Mesenchymal stem cell (in vitro differentiated cells and primary cell): Measurements from ENCODE around the gene ENPP4.
A peak's percentile ranks its signal among the peaks of the same experiment; 100 is the strongest.

Experiments
- DNase-seq: peaks from one replicate; pipeline ENCODE4 v3.0.0-alpha.2; 2013
- H2AFZ ChIP-seq: one replicate; pipeline ENCODE4 v1.6.1; 2013; ENCODE audit warnings: low read depth, mild to moderate bottlenecking, control low read depth, inconsistent platforms, low read length, moderate library complexity
- H2AK5ac ChIP-seq: 2 replicates; pipeline ENCODE4 v1.6.1; 2013; ENCODE audit warnings: low read length, moderate library complexity, mild to moderate bottlenecking, inconsistent platforms; ENCODE audit not compliant: severe bottlenecking
- H2BK120ac ChIP-seq: one replicate; pipeline ENCODE4 v1.6.1; 2013; ENCODE audit warnings: low read depth, mild to moderate bottlenecking, inconsistent platforms, low read length, moderate library complexity
- H2BK12ac ChIP-seq, 2 experiments: one replicate each; pipeline ENCODE4 v1.6.1; 2013; ENCODE audit warnings: inconsistent platforms in 2 of 2, low read length in 2 of 2, mild to moderate bottlenecking in 2 of 2, moderate library complexity in 2 of 2, control low read depth in 1 of 2
- H2BK15ac ChIP-seq: one replicate; pipeline ENCODE4 v1.6.1; 2013; ENCODE audit warnings: mild to moderate bottlenecking, low read depth, inconsistent platforms; ENCODE audit not compliant: poor library complexity, severe bottlenecking
- H2BK5ac ChIP-seq: 2 replicates; pipeline ENCODE4 v1.6.1; 2013; ENCODE audit warnings: low read depth, mild to moderate bottlenecking, low read length, control low read depth, inconsistent platforms; ENCODE audit not compliant: poor library complexity, severe bottlenecking
- H3K14ac ChIP-seq, 2 experiments: one replicate each; pipeline ENCODE4 v1.6.1; 2013; ENCODE audit warnings: inconsistent platforms in 2 of 2, low read length in 2 of 2, control low read depth in 1 of 2, mild to moderate bottlenecking in 1 of 2, moderate library complexity in 1 of 2
- H3K18ac ChIP-seq, 2 experiments: one replicate each; pipeline ENCODE4 v1.6.1; 2013; ENCODE audit warnings: inconsistent platforms in 2 of 2, low read length in 2 of 2, control low read depth in 1 of 2, low read depth in 1 of 2, mild to moderate bottlenecking in 1 of 2
- H3K23ac ChIP-seq, 2 experiments: one replicate each; pipeline ENCODE4 v1.6.1; 2013; ENCODE audit warnings: inconsistent platforms in 2 of 2, low read length in 2 of 2, mild to moderate bottlenecking in 2 of 2, moderate library complexity in 2 of 2, control low read depth in 1 of 2
- H3K27ac ChIP-seq: 2 replicates; pipeline ENCODE4 v1.5.1; 2013; ENCODE audit warnings: mild to moderate bottlenecking, moderate library complexity, low read length, control low read depth, inconsistent platforms; ENCODE audit not compliant: poor library complexity, severe bottlenecking
- H3K27me3 ChIP-seq, 2 experiments: 2 replicates each; pipeline versions ENCODE4 v1.6.1 to v1.7.0; 2013; ENCODE audit warnings: low read length in 2 of 2, mild to moderate bottlenecking in 2 of 2, moderate library complexity in 2 of 2, control low read depth in 1 of 2, inconsistent platforms in 1 of 2; ENCODE audit not compliant: control insufficient read depth in 1 of 2, insufficient read depth in 1 of 2
- H3K36me3 ChIP-seq, 2 experiments: 2 replicates each; pipeline versions ENCODE4 v1.6.1 to v1.7.0; 2013; ENCODE audit warnings: low read length in 2 of 2, control low read depth in 1 of 2, inconsistent platforms in 1 of 2, low read depth in 1 of 2, mild to moderate bottlenecking in 1 of 2; ENCODE audit not compliant: insufficient read depth in 2 of 2, control insufficient read depth in 1 of 2
- H3K4ac ChIP-seq, 2 experiments: one replicate each; pipeline ENCODE4 v1.6.1; 2013; ENCODE audit warnings: inconsistent platforms in 2 of 2, low read length in 2 of 2, mild to moderate bottlenecking in 2 of 2, moderate library complexity in 2 of 2, control low read depth in 1 of 2, low read depth in 1 of 2
- H3K4me1 ChIP-seq: 2 replicates; pipeline ENCODE4 v1.6.1; 2013; ENCODE audit warnings: low read depth, low read length, control low read depth; ENCODE audit not compliant: control insufficient read depth, insufficient read depth
- H3K4me2 ChIP-seq: 2 replicates; pipeline ENCODE4 v1.6.1; 2013; ENCODE audit warnings: low read length, mild to moderate bottlenecking, inconsistent platforms; ENCODE audit not compliant: poor library complexity, severe bottlenecking
- H3K4me3 ChIP-seq, 2 experiments: 2 replicates each; pipeline versions ENCODE4 v1.5.1 to v1.7.0; 2013; ENCODE audit warnings: low read length in 2 of 2, mild to moderate bottlenecking in 2 of 2, control low read depth in 1 of 2, low read depth in 1 of 2; ENCODE audit not compliant: insufficient read depth in 1 of 2
- H3K79me1 ChIP-seq: replicated peaks from 2 replicates; pipeline ENCODE4 v1.6.1; 2013; ENCODE audit warnings: mild to moderate bottlenecking, control low read depth, low read length, inconsistent platforms; ENCODE audit not compliant: poor library complexity, severe bottlenecking
- H3K9ac ChIP-seq: 2 replicates; pipeline ENCODE4 v1.7.0; 2013; ENCODE audit warnings: mild to moderate bottlenecking, low read length, moderate library complexity
- H3K9me3 ChIP-seq: 2 replicates; pipeline ENCODE4 v1.7.0; 2013; ENCODE audit warnings: mild to moderate bottlenecking, low read length; ENCODE audit not compliant: control insufficient read depth
- H4K8ac ChIP-seq: one replicate; pipeline ENCODE4 v1.6.1; 2013; ENCODE audit warnings: inconsistent platforms, mild to moderate bottlenecking, low read length, moderate library complexity
- H4K91ac ChIP-seq: one replicate; pipeline ENCODE4 v1.6.1; 2013; ENCODE audit warnings: mild to moderate bottlenecking, low read length, inconsistent platforms
- WGBS: methylation state at CpG from one replicate; pipeline ENCODE4 v1.1.7; 2013; ENCODE audit warnings: mixed read lengths; 5-methylcytosine and 5-hydroxymethylcytosine counted together

ENPP4 gene

DNA sequence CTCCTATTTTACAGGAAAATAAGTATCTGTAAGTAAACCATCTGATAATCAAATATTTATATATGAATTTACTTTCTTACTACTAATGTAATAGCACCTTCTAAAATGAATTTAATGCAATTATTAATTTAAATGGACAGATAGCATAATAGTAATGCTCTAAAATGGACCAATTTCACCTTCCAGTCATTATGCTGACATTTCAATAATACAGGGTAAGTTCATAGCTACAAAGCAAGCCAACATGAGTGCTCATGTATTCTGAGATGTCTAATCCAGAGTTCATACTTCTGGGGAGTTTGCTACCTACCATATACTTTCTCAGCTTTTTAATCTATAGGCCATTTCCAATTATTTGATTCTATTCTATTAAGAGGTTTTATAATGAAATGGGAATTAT is 29.4 kb downstream of the ENPP4 start:
- H3K79me1 ChIP-seq = no peaks in the 10 kb centered on the region
- H3K14ac ChIP-seq = no peak overlapping the region
- no peak overlapping the region for H4K91ac ChIP-seq
- H4K8ac ChIP-seq = no peak overlapping the region
- no peak overlapping the region for H3K4me2 ChIP-seq
- no peaks in the 10 kb centered on the region for H3K36me3 ChIP-seq
- H3K9me3 ChIP-seq = no peaks in the 10 kb centered on the region
- no peaks in the 10 kb centered on the region for H3K4me1 ChIP-seq
- H3K27me3 ChIP-seq = no peaks in the 10 kb centered on the region
- no peak overlapping the region for H2BK12ac ChIP-seq
- no peak overlapping the region for H3K4ac ChIP-seq
- H3K23ac ChIP-seq = no peak overlapping the region
- H3K27ac ChIP-seq = no peak overlapping the region
- no peak overlapping the region for H2AK5ac ChIP-seq
- H2AFZ ChIP-seq = no peak overlapping the region
- no peak overlapping the region for H2BK15ac ChIP-seq
- H2BK5ac ChIP-seq = no peak overlapping the region
- no peak for DNase-seq
- no peak overlapping the region for H3K4me3 ChIP-seq
- no peak overlapping the region for H2BK120ac ChIP-seq
- no peak overlapping the region for H3K9ac ChIP-seq
- no peak overlapping the region for H3K18ac ChIP-seq

DNA sequence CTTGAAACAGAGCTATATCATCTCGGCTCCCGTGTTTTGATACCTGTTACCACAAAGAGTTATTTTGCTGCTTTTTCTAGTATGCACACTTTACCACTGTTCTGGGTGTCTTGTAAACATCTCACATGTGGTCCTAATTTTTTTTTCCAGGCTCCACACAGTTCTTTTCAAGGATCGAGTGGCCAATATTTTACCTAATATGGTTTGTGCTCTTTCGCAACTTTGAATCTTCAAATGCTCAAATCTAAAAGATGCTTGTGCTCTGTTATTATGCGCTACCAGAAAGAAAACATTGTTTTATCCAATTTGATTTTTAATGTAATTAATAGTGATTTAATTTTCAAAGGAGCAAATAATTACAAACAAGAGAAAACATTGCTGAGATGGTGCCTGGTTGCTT is 30.3 kb downstream of the ENPP4 start:
- no peak overlapping the region for H2BK12ac ChIP-seq
- H2AK5ac ChIP-seq = no peak overlapping the region
- no peak overlapping the region for H2BK120ac ChIP-seq
- H4K91ac ChIP-seq = no peak overlapping the region
- H3K27ac ChIP-seq = no peak overlapping the region
- no peaks in the 10 kb centered on the region for H3K9me3 ChIP-seq
- no peak overlapping the region for H2BK5ac ChIP-seq
- H3K36me3 ChIP-seq = no peaks in the 10 kb centered on the region
- H3K23ac ChIP-seq = no peak overlapping the region
- no peak overlapping the region for H3K4me2 ChIP-seq
- H2BK15ac ChIP-seq = no peak overlapping the region
- H3K27me3 ChIP-seq = no peaks in the 10 kb centered on the region
- H3K79me1 ChIP-seq = no peaks in the 10 kb centered on the region
- H3K18ac ChIP-seq = no peak overlapping the region
- DNase-seq = no peak
- H3K14ac ChIP-seq = no peak overlapping the region
- H3K9ac ChIP-seq = no peak overlapping the region
- no peaks in the 10 kb centered on the region for H3K4me1 ChIP-seq
- no peak overlapping the region for H3K4ac ChIP-seq
- 93% methylated on average over 4 of the region's 5 CpGs for WGBS
- no peak overlapping the region for H2AFZ ChIP-seq
- H3K4me3 ChIP-seq = no peak overlapping the region
- no peak overlapping the region for H4K8ac ChIP-seq

DNA sequence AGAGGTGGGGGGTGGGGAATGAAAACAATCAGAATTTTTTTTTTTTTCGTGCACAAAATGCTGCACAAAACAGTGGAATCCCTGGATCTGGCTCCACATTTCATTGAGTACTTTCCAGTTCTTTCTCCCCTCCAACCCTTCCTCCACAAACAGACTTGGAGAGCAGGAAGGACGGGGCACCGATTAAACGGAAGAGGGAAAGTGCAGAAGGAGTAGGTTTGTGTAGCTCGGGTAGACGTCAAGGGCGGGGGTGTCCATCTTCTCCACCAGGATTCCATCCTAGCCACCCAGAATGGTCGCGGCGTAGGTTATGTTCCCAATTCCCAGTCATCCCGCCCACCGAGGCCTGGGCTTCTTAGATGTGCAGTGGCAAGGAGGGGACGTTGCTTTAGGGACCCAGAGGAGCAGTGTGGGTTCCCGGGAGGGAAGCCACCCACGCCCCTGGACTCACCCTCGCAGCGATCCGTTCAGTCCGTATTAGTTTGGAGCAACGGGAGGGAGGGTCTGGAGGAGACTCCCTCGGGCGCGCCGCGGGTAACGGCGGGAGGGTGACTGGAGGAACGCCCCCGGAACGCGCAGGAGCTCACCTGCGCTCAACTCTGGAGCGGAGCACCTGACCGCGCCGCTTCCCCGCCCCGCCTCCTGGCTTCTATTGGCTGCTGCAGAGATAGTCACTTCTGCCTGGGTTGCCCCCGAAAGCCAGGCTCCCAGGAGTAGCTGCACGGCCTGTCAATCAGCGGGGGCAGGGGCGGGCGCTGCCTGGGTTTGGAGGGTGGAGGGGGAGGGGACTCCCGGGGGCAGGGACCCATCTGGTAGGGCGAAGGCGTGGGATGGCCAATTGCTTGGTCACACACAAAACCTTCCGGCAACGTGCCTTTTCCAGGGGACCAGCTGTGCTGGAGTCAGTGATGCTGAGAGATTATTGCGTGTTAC is 40.8 kb downstream of the ENPP4 start, which contains the start of gene ENPP5:
Gene ENPP5, minus strand, starts transcription at position 624 of the 933 bp plus-strand sequence. CDS start 2,718 bp downstream, outside the sequence.
- H4K8ac ChIP-seq = no peak within 1 kb of the TSS
- H3K4me3 ChIP-seq = peak within 1 kb of the TSS; percentile 69 to 85
- peaks cover 5 to 19% of the 10 kb centered on the region in 2 experiments for H3K27me3 ChIP-seq
- H3K4me1 ChIP-seq = peaks cover 10% of the 10 kb centered on the region
- no peaks in the 10 kb centered on the region for H3K9me3 ChIP-seq
- no peak within 1 kb of the TSS for H2BK15ac ChIP-seq
- H3K4me2 ChIP-seq = peak within 1 kb of the TSS; percentile 98
- no peak within 1 kb of the TSS for H2AK5ac ChIP-seq
- no peak for DNase-seq
- no peak within 1 kb of the TSS for H3K27ac ChIP-seq
- no peak within 1 kb of the TSS for H4K91ac ChIP-seq
- no peak within 1 kb of the TSS for H2BK5ac ChIP-seq
- peak within 1 kb of the TSS; percentile 75 for H3K9ac ChIP-seq
- peak within 1 kb of the TSS; percentile 18 for H2AFZ ChIP-seq
- WGBS = 0% methylated on average over 32 of the region's 49 CpGs
- no peak within 1 kb of the TSS for H2BK12ac ChIP-seq
- H3K14ac ChIP-seq = no peak within 1 kb of the TSS
- H3K23ac ChIP-seq = no peak within 1 kb of the TSS
- no peak within 1 kb of the TSS for H2BK120ac ChIP-seq
- H3K36me3 ChIP-seq = no peaks in the 10 kb centered on the region
- H3K4ac ChIP-seq = no peak within 1 kb of the TSS
- no peaks in the 10 kb centered on the region for H3K79me1 ChIP-seq
- H3K18ac ChIP-seq = no peak within 1 kb of the TSS

DNA sequence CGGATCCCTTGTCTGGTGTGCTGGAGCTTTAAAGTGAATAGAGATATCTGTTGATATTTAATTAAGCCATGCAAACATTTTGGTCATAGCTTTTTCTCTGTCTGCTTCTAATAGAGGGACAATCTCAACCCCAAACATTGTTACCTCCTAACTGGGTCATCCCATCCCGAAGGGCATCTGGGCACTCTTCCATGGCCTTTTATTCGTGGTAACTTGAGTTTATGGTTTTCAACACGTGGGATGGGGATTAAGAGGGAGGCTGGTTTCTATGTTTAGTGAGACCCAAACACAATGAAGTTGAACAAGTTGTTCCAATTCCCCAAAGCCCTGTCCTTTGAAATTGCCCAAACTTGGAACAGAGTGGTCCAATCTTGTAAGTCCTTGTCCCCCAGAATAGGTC is 42.4 kb downstream of the ENPP4 start:
- Histone ChIP-seq H4K91ac (no peak overlapping the region), H3K27ac (no peak overlapping the region), H2AFZ (no peak overlapping the region), H2BK15ac (no peak overlapping the region), H3K4me2 (no peak overlapping the region), H3K23ac (no peak overlapping the region), H3K4me3 (no peak overlapping the region), H2AK5ac (no peak overlapping the region), H3K9me3 (no peaks in the 10 kb centered on the region), H3K14ac (no peak overlapping the region), H3K4ac (no peak overlapping the region), H2BK5ac (no peak overlapping the region), H3K27me3 (peaks cover 5 to 14% of the 10 kb centered on the region in 2 experiments), H2BK12ac (no peak overlapping the region), H3K4me1 (peaks cover 10% of the 10 kb centered on the region), H2BK120ac (no peak overlapping the region), H3K18ac (no peak overlapping the region), H3K79me1 (no peaks in the 10 kb centered on the region), H3K36me3 (no peaks in the 10 kb centered on the region), H3K9ac (no peak overlapping the region), H4K8ac (no peak overlapping the region)
- DNase-seq = no peak
- 59% methylated on average over 3 of the region's 4 CpGs for WGBS
